ENCODE data around the gene AKAP13.

- TF ChIP-seq, protein P1, sequence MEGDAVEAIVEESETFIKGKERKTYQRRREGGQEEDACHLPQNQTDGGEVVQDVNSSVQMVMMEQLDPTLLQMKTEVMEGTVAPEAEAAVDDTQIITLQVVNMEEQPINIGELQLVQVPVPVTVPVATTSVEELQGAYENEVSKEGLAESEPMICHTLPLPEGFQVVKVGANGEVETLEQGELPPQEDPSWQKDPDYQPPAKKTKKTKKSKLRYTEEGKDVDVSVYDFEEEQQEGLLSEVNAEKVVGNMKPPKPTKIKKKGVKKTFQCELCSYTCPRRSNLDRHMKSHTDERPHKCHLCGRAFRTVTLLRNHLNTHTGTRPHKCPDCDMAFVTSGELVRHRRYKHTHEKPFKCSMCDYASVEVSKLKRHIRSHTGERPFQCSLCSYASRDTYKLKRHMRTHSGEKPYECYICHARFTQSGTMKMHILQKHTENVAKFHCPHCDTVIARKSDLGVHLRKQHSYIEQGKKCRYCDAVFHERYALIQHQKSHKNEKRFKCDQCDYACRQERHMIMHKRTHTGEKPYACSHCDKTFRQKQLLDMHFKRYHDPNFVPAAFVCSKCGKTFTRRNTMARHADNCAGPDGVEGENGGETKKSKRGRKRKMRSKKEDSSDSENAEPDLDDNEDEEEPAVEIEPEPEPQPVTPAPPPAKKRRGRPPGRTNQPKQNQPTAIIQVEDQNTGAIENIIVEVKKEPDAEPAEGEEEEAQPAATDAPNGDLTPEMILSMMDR (IDR thresholded peaks at IDR 0.05), result no peak
- TF ChIP-seq POLR2A (IDR thresholded peaks at IDR 0.05), result no peak
These were observed 140.2 kb downstream of the AKAP13 start for GRCh38 chr15:85520650-85521049.

Measured in esophagus squamous epithelium (tissue), 4 donors.